ENCODE measurements around the gene NGDN. TPM values are rescaled to one million over a fixed set of nuclear protein-coding genes. Genes with fewer than 3 reads are reported as not detected.

Gene NGDN
- total and polyA plus RNA-seq, 2 experiments from 2014 or later: 47.2 to 47.6 TPM

GRCh38 chr14:23524954-23525353, 55.5 kb downstream of the NGDN start:
- H3K79me2 ChIP-seq: no peaks in the 10 kb centered on the region
- no peaks in the 10 kb centered on the region for H3K4me1 ChIP-seq (ENCODE audit: insufficient read depth)
- H2AFZ ChIP-seq: no peak overlapping the region
- no peak overlapping the region for H3K4me2 ChIP-seq
- TF ChIP-seq EZH2 (IDR thresholded peaks at IDR 0.05; ENCODE audit: borderline replicate concordance): no peak
- TF ChIP-seq CTCF (IDR thresholded peaks at IDR 0.05; ENCODE audit: poor library complexity): no peak
- no peak for TF ChIP-seq EZH2phosphoT487 (IDR thresholded peaks at IDR 0.05; ENCODE audit: low read depth, severe bottlenecking, unreplicated experiment)
- no peaks in the 10 kb centered on the region for H3K36me3 ChIP-seq (replicated peaks; ENCODE audit: insufficient read depth, low read depth)
- no peak overlapping the region for H3K4me3 ChIP-seq
- no peak overlapping the region for H3K27ac ChIP-seq
- H4K20me1 ChIP-seq (ENCODE audit: insufficient read depth, poor library complexity, severe bottlenecking): no peaks in the 10 kb centered on the region
- WGBS (ENCODE audit: low lambda C conversion rate, missing lambda C conversion rate): 96% methylated on average over 14 of the region's 14 CpGs
- H3K9me2 ChIP-seq (replicated peaks; ENCODE audit: insufficient read depth): no peaks in the 10 kb centered on the region
- H3K9me3 ChIP-seq (ENCODE audit: low read depth): no peaks in the 10 kb centered on the region
- no peaks in the 10 kb centered on the region for H3K27me3 ChIP-seq
- DNase-seq (ENCODE audit: low spot score): no peak

- no peak for DNase-seq (ENCODE audit: low spot score)
- Histone ChIP-seq H3K4me1 (ENCODE audit: insufficient read depth) (no peaks in the 10 kb centered on the region), H3K27ac (no peak overlapping the region), H3K36me3 (replicated peaks; ENCODE audit: insufficient read depth, low read depth) (no peaks in the 10 kb centered on the region), H3K79me2 (no peaks in the 10 kb centered on the region), H4K20me1 (ENCODE audit: insufficient read depth, poor library complexity, severe bottlenecking) (no peaks in the 10 kb centered on the region), H3K4me2 (no peak overlapping the region), H3K27me3 (no peaks in the 10 kb centered on the region), H3K4me3 (no peak overlapping the region), H2AFZ (no peak overlapping the region), H3K9me3 (ENCODE audit: low read depth) (no peaks in the 10 kb centered on the region), H3K9me2 (replicated peaks; ENCODE audit: insufficient read depth) (no peaks in the 10 kb centered on the region)
- 94% methylated on average over 7 of the region's 8 CpGs for WGBS (ENCODE audit: low lambda C conversion rate, missing lambda C conversion rate)
- TF ChIP-seq EZH2phosphoT487 (IDR thresholded peaks at IDR 0.05; ENCODE audit: low read depth, severe bottlenecking, unreplicated experiment): no peak
- TF ChIP-seq EZH2 (IDR thresholded peaks at IDR 0.05; ENCODE audit: borderline replicate concordance): no peak
- no peak for TF ChIP-seq CTCF (IDR thresholded peaks at IDR 0.05; ENCODE audit: poor library complexity)
These were observed 56.1 kb downstream of the NGDN start for GRCh38 chr14:23525611-23526010.

Other genes starting within 250 kb of the NGDN start
- 0.17 and 1.2 TPM in 2 replicates for gene RNF212B, start 231.8 kb upstream of the NGDN start, total RNA-seq
- 1.2 TPM in 1 of 2 replicates, not detected in the other for gene RNF212B, start 231.8 kb upstream of the NGDN start, polyA plus RNA-seq
- gene HOMEZ, start 183.6 kb upstream of the NGDN start, total RNA-seq: 8.2 and 9.4 TPM in 2 replicates
- 6.3 and 11.2 TPM in 2 replicates for gene HOMEZ, start 183.6 kb upstream of the NGDN start, polyA plus RNA-seq
- 3.9 and 6.1 TPM in 2 replicates for gene PPP1R3E, start 166.8 kb upstream of the NGDN start, total RNA-seq
- 4.6 and 4.8 TPM in 2 replicates for gene PPP1R3E, start 166.8 kb upstream of the NGDN start, polyA plus RNA-seq
- 20.8 and 26.4 TPM in 2 replicates for gene BCL2L2, start 162.9 kb upstream of the NGDN start, total RNA-seq
- gene BCL2L2, start 162.9 kb upstream of the NGDN start, polyA plus RNA-seq: 4.3 and 6.5 TPM in 2 replicates
- 94.1 and 116 TPM in 2 replicates for gene PABPN1, start 148.2 kb upstream of the NGDN start, total RNA-seq
- gene PABPN1, start 148.2 kb upstream of the NGDN start, polyA plus RNA-seq: 213 and 245 TPM in 2 replicates
- gene SLC22A17, start 116.8 kb upstream of the NGDN start, total RNA-seq: 31.9 and 44.4 TPM in 2 replicates
- gene SLC22A17, start 116.8 kb upstream of the NGDN start, polyA plus RNA-seq: 62.9 and 79.2 TPM in 2 replicates
- 9.7 and 10.2 TPM in 2 replicates for gene EFS, start 104.5 kb upstream of the NGDN start, total RNA-seq
- gene EFS, start 104.5 kb upstream of the NGDN start, polyA plus RNA-seq: 21.5 and 21.9 TPM in 2 replicates
- not detected in 2 replicates for gene IL25, start 96.9 kb upstream of the NGDN start, total RNA-seq
- not detected in 2 replicates for gene IL25, start 96.9 kb upstream of the NGDN start, polyA plus RNA-seq
- not detected in 2 replicates for gene CMTM5, start 92.7 kb upstream of the NGDN start, total RNA-seq
- 0.23 and 0.28 TPM in 2 replicates for gene CMTM5, start 92.7 kb upstream of the NGDN start, polyA plus RNA-seq
- not detected in 2 replicates for gene MYH6, start 61.4 kb upstream of the NGDN start, total RNA-seq
- 0.44 and 0.97 TPM in 2 replicates for gene MYH6, start 61.4 kb upstream of the NGDN start, polyA plus RNA-seq
- 0.04 TPM in 1 of 2 replicates, not detected in the other for gene MYH7, start 34.0 kb upstream of the NGDN start, total RNA-seq
- 0.23 TPM in 1 of 2 replicates, not detected in the other for gene MYH7, start 34.0 kb upstream of the NGDN start, polyA plus RNA-seq
- 0.28 and 1.4 TPM in 2 replicates for gene ZFHX2, start 82.1 kb downstream of the NGDN start, total RNA-seq
- 1.5 and 2.2 TPM in 2 replicates for gene ZFHX2, start 82.1 kb downstream of the NGDN start, polyA plus RNA-seq
- 13.5 and 20.4 TPM in 2 replicates for gene THTPA, start 86.6 kb downstream of the NGDN start, total RNA-seq
- gene THTPA, start 86.6 kb downstream of the NGDN start, polyA plus RNA-seq: 14.2 and 15.5 TPM in 2 replicates
- 87.5 and 114 TPM in 2 replicates for gene AP1G2, start 98.1 kb downstream of the NGDN start, total RNA-seq
- gene AP1G2, start 98.1 kb downstream of the NGDN start, polyA plus RNA-seq: 191 and 282 TPM in 2 replicates
- gene JPH4, start 109.1 kb downstream of the NGDN start, total RNA-seq: 2.3 and 2.7 TPM in 2 replicates
- gene JPH4, start 109.1 kb downstream of the NGDN start, polyA plus RNA-seq: 1.7 and 2.7 TPM in 2 replicates
- gene DHRS2, start 166.7 kb downstream of the NGDN start, total RNA-seq: 10.4 and 13.2 TPM in 2 replicates
- 14.2 and 15.1 TPM in 2 replicates for gene DHRS2, start 166.7 kb downstream of the NGDN start, polyA plus RNA-seq